ENCODE measurements around the gene SLC35B1.
"Not testable (repeated sequence)": the region's sequence is repeated elsewhere in the genome, so short reads cannot be mapped to it uniquely, and the experiment has no call there.

The SLC35B1 gene

GRCh38 chr17:49734515-49735490 lies 27.0 kb upstream of the SLC35B1 start:
- DNase-seq (ENCODE audit: low spot score) = no peak

GRCh38 chr17:49731435-49731831 lies 23.7 kb upstream of the SLC35B1 start:
- DNase-seq (ENCODE audit: low spot score) = no peak

- DNase-seq (ENCODE audit: low spot score) = no peak
Observed at GRCh38 chr17:49730785-49731434, 23.1 kb upstream of the SLC35B1 start.

- DNase-seq (ENCODE audit: low spot score) = peak; percentile 55
Observed at GRCh38 chr17:49730078-49730784, 22.5 kb upstream of the SLC35B1 start.

- no peak for DNase-seq (ENCODE audit: low spot score)
Observed at GRCh38 chr17:49729069-49729468, 21.3 kb upstream of the SLC35B1 start.

GRCh38 chr17:49728425-49728824 lies 20.7 kb upstream of the SLC35B1 start:
- DNase-seq (ENCODE audit: low spot score) = no peak

- no peak for DNase-seq (ENCODE audit: low spot score)
Observed at GRCh38 chr17:49727380-49727779, 19.6 kb upstream of the SLC35B1 start.

- DNase-seq (ENCODE audit: low spot score) = no peak
Observed at GRCh38 chr17:49725452-49726130, 17.8 kb upstream of the SLC35B1 start.

- DNase-seq (ENCODE audit: low spot score) = not testable (repeated sequence)
Observed at GRCh38 chr17:49724552-49724951, 16.8 kb upstream of the SLC35B1 start.

GRCh38 chr17:49723423-49723822 lies 15.7 kb upstream of the SLC35B1 start:
- no peak for DNase-seq (ENCODE audit: low spot score)

GRCh38 chr17:49722066-49722465 lies 14.3 kb upstream of the SLC35B1 start:
- DNase-seq (ENCODE audit: low spot score) = no peak

- no peak for DNase-seq (ENCODE audit: low spot score)
Observed at GRCh38 chr17:49717371-49717861, 9.7 kb upstream of the SLC35B1 start.

- no peak for DNase-seq (ENCODE audit: low spot score)
Observed at GRCh38 chr17:49716668-49717364, 9.1 kb upstream of the SLC35B1 start.

GRCh38 chr17:49715717-49716279 lies 8.0 kb upstream of the SLC35B1 start:
- no peak for DNase-seq (ENCODE audit: low spot score)

GRCh38 chr17:49715216-49715615 lies 7.5 kb upstream of the SLC35B1 start:
- no peak for DNase-seq (ENCODE audit: low spot score)

- no peak for DNase-seq (ENCODE audit: low spot score)
Observed at GRCh38 chr17:49708515-49709183, 885 bp upstream of the SLC35B1 start.

- no peak for DNase-seq (ENCODE audit: low spot score)
Observed at GRCh38 chr17:49707246-49707607, 537 bp downstream of the SLC35B1 start.

- no peak for DNase-seq (ENCODE audit: low spot score)
Observed at GRCh38 chr17:49705254-49705653, 2.5 kb downstream of the SLC35B1 start.

- DNase-seq (ENCODE audit: low spot score) = peak; percentile 53
Observed at GRCh38 chr17:49703557-49704277, 4.0 kb downstream of the SLC35B1 start.

GRCh38 chr17:49700960-49701359 lies 6.8 kb downstream of the SLC35B1 start:
- no peak for DNase-seq (ENCODE audit: low spot score)

Measured in hepatic stellate cell (primary cell).